ENCODE measurements around the gene LYPD8.
"Not testable (repeated sequence)": the region's sequence is repeated elsewhere in the genome, so short reads cannot be mapped to it uniquely, and the experiment has no call there.

LYPD8 gene

DNA sequence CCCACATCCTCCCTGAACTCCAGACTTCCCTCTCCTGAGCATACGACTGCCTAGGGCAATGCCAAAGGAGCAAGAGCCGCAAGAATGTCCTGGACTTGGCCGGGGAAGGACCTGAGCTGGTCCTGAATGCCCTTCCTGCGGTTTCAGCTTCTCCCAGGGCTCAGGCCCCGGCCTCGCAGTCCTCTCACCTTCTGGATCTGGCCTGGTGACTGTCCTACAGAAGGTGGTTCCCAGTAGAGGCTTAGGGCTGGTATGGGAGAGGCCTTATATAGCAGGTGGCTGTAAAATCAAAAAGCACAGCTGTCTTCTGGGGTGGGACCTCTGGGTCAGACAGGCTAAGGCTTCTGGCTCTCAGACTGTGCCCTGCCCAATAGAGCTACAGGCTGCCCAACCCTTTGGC lies at the start of gene LYPD8:
TSS of gene LYPD8 (minus strand) at position 243 of the 400 bp plus-strand sequence. CDS start 4,678 bp downstream, outside the sequence.
- DNase-seq (ENCODE audit: low spot score): no peak
- FAIRE-seq: no peak

GRCh38 chr1:248804771-248805681 lies 49.5 kb upstream of the LYPD8 start:
- no peak for DNase-seq (ENCODE audit: low spot score)

DNA sequence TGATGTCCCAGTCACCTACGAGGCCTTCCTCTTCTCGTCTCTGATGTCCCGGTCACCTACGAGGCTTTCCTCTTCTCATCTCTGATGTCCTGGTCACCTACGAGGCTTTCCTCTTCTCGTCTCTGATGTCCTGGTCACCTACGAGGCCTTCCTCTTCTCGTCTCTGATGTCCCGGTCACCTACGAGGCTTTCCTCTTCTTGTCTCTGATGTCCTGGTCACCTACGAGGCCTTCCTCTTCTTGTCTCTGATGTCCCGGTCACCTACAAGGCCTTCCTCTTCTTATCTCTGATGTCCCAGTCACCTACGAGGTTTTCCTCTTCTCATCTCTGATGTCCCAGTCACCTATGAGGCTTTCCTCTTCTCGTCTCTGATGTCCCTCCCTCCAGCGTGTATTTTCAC lies 47.9 kb upstream of the LYPD8 start:
- not testable (repeated sequence) for FAIRE-seq; DNase-seq (ENCODE audit: low spot score)

More at GRCh38 chr1:248804771-248805681, 49.5 kb upstream of the LYPD8 start:
- FAIRE-seq: no peak

DNA sequence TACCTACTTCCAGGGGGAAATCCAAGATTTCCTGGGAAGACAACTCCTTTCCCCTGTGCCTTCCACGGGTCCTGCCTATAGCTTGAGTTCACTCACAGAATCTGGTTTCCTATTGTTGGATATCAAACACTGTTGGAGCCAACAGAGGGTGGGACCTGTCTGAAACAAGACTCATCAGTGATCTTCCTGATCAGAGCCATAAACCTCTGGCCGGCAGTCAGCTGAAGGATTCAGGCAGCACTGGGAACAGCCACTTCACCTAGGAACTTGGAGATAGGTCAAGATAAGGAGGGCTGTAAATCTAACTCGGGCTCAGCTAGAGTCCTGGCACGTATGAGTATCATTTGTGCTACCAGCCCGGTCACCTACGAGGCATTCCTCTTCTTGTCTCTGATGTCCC lies 46.9 kb upstream of the LYPD8 start:
- DNase-seq (ENCODE audit: low spot score) (no peak), FAIRE-seq (no peak)

- DNase-seq (ENCODE audit: low spot score): no peak
- FAIRE-seq: no peak
Measured at GRCh38 chr1:248800459-248800858, 44.9 kb upstream of the LYPD8 start.

DNA sequence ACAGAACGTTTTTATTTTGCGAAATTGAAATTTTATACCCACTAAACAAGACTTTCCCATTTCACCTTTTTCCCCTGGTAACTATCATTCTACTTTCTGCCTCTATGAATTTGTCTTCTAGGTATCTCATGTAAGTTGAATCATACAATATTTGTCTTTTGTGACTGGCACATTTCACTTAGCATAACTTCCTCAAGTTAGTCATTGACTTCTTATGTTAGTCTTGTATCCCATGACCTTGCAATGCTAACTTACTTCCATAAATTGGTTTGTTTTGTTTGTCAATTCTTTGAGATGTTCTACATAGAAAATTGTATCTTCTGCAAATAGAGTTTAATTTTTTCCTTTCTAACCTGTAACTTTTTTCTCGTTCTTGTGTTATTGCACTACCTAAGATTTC lies 43.2 kb upstream of the LYPD8 start:
- FAIRE-seq (no peak), DNase-seq (ENCODE audit: low spot score) (no peak)

- FAIRE-seq; DNase-seq (ENCODE audit: low spot score): not testable (repeated sequence)
Measured at GRCh38 chr1:248794663-248795062, 39.1 kb upstream of the LYPD8 start.

DNA sequence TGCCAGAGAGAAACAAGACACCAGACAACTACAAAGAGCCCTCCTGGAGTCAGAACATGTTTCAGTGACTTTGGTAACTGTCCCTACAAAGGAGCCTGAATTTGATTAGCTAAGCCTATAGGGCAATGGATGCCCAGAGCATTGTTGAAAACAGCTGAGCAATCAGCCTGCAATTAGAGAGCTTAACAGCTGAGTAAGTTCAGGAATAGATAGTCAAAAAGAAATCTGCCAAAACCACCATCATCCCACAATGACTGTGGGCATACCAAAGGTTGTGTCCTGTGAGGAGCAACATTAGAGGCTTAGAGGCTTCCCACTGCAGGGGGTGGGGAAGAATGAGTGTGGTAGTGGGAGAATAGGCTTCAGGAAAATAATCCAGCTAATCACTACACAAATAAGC lies 38.0 kb upstream of the LYPD8 start:
- DNase-seq (ENCODE audit: low spot score) (no peak), FAIRE-seq (no peak)

DNA sequence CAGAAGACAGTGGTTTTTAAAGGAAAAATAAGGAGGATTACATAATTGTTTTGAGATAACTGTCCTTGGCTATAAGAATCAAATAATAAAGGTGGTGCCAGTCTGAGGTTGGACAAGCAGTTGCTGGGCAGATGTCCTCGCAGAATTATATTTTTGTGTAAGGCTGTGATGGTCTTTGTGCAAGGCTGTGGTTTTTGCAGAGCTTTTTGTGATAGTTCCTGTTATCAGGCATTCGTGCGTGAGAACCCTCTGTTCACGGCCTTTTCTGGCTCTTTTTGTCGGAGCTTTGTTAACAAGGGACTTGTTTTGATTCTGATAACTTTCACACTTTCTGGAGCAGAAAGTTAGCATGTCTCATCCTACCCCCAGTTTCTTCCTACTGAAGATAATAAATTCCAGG lies 36.8 kb upstream of the LYPD8 start:
- no peak for DNase-seq (ENCODE audit: low spot score)
- FAIRE-seq: no peak

- FAIRE-seq (no peak), DNase-seq (ENCODE audit: low spot score) (no peak)
Measured at GRCh38 chr1:248791010-248791409, 35.5 kb upstream of the LYPD8 start.

- FAIRE-seq: no peak
- DNase-seq (ENCODE audit: low spot score): no peak
Measured at GRCh38 chr1:248790456-248790855, 34.9 kb upstream of the LYPD8 start.

- not testable (repeated sequence) for FAIRE-seq
Measured at GRCh38 chr1:248789337-248789736, 33.8 kb upstream of the LYPD8 start.

GRCh38 chr1:248788327-248788726 lies 32.8 kb upstream of the LYPD8 start:
- DNase-seq (ENCODE audit: low spot score) (no peak), FAIRE-seq (no peak)

More at GRCh38 chr1:248789337-248789736, 33.8 kb upstream of the LYPD8 start:
- not testable (repeated sequence) for DNase-seq (ENCODE audit: low spot score)

DNA sequence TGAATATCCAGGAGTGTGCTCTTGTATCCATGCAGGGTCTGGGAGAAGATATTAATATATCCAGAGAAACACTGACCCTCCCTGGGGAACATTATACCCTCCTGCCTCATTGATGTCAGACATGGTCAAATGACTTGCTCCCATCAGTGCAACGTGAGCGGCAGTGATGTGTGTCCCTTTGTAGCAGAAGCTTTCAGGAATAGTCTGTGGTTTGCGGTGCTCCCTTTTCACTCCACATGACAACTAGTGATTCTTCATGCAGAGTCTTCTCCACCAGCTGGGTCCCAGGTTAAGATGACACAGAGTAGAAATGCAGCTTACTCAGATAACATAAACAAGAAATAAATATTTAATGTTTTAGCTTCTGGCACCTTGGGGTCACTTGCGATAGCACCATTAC lies 31.9 kb upstream of the LYPD8 start:
- FAIRE-seq (no peak), DNase-seq (ENCODE audit: low spot score) (no peak)

DNA sequence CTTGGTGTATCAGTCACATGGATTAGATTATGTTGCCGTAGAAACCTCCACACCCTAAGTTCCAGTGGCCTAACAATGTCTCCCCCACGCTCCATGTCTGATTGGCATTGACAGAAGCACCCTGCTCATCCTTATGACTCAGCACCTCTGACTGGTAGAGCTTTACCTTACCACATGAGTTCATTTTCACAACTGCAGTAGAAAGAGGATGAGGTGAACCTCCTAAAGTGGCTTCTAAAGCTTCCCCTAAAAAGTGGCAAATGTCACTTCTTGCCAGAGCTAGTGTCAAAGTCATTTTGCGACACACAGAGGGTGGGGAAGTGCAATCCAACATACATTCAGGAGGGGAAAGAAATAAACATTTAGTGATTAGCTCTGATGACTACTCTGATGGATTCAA lies 30.6 kb upstream of the LYPD8 start:
- DNase-seq (ENCODE audit: low spot score) (no peak), FAIRE-seq (no peak)

- FAIRE-seq (no peak), DNase-seq (ENCODE audit: low spot score) (no peak)
Measured at GRCh38 chr1:248783367-248783766, 27.8 kb upstream of the LYPD8 start.

DNA sequence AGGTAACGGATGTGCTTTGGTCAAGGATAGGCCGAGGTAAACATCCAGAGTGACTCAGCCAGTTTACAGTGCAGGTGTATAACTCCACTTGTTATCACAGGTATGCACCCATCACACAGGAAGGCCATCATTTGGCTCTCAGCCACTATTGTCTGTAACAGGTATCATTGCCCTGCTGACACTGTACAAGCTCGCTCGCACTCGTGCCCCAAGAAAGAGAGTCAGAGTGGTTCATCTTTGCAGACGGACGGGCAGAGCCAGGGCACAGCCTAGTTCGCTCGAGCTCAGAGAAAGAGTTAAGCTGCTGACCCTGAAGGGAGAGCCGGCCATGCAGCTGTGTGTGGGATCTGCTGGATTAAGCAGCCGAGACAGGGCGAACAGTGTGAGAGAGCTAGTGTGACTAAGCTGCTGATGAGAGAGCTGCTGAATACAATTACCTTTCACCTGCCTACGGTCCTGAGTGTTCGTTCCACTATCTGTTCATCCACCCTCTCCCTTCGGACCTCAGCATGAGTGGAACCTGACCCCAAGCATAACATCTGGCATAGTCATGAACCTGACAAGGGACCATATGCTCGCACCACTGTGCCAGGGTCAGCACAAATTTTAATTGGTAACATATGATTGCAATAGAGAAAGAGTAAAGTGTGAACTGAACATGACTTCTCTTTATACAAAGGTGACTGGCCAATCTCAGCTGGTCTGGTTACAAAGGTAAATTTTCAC lies 27.0 kb upstream of the LYPD8 start:
- FAIRE-seq (no peak), DNase-seq (ENCODE audit: low spot score) (no peak)

- FAIRE-seq (no peak), DNase-seq (ENCODE audit: low spot score) (no peak)
Measured at GRCh38 chr1:248779350-248779749, 23.8 kb upstream of the LYPD8 start.

GRCh38 chr1:248778906-248779305 lies 23.3 kb upstream of the LYPD8 start:
- DNase-seq (ENCODE audit: low spot score): no peak
- no peak for FAIRE-seq

DNA sequence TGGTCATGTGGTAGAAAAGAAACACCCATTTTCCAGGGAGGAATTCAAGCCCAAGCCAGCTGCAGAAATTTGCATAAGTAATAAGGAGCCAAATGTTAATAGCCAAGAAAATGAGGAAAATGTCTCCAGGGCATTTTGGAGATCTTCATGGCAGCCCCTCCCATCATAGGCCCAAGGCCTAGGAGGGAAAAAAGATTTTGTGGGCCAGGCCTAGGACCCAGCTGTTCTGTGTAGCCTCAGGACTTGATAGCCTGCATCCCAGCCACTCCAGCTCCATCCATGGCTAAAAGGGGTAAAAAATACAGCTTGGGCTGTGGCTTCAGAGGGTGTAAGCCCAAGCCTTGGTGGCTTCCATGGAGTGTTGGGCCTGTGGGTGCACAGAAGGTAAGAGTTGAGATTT lies 21.4 kb upstream of the LYPD8 start:
- DNase-seq (ENCODE audit: low spot score) (no peak), FAIRE-seq (no peak)

DNA sequence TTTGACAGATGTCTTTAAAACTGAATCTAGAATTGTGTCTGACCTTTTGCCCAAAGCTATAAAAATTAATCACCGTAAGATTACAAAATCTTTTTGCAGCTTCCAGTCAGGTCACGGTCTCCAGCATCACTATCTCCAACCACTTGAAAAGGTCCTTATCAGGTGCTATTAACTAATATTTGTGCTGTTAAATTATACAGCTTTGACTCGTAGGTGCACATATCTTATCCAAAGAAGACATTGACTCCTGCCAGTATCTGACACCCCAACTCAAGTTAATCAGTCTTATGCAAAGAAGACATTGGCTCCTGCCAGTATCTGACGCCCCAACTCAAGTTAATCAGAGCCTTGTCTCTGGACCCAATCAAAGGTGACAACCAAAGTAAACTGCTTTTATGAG lies 19.9 kb upstream of the LYPD8 start:
- FAIRE-seq: no peak

GRCh38 chr1:248759644-248760043 lies 4.1 kb upstream of the LYPD8 start:
- DNase-seq (ENCODE audit: low spot score) (no peak), FAIRE-seq (no peak)

More for the DNA sequence above, 19.9 kb upstream of the LYPD8 start:
- DNase-seq (ENCODE audit: low spot score): no peak
